Measurements from ENCODE around the gene CD59.
"Not testable (repeated sequence)": the region's sequence is repeated elsewhere in the genome, so short reads cannot be mapped to it uniquely, and the experiment has no call there.

- not testable (repeated sequence) for TF ChIP-seq CTCF, POLR2AphosphoS5, POLR2A (IDR thresholded peaks at IDR 0.05)
Observed at GRCh38 chr11:33707831-33708230, 28.4 kb downstream of the CD59 start.

Data from suprapubic skin (tissue), 4 donors.